Measurements from ENCODE around the gene ADAM8.

The ADAM8 gene

DNA sequence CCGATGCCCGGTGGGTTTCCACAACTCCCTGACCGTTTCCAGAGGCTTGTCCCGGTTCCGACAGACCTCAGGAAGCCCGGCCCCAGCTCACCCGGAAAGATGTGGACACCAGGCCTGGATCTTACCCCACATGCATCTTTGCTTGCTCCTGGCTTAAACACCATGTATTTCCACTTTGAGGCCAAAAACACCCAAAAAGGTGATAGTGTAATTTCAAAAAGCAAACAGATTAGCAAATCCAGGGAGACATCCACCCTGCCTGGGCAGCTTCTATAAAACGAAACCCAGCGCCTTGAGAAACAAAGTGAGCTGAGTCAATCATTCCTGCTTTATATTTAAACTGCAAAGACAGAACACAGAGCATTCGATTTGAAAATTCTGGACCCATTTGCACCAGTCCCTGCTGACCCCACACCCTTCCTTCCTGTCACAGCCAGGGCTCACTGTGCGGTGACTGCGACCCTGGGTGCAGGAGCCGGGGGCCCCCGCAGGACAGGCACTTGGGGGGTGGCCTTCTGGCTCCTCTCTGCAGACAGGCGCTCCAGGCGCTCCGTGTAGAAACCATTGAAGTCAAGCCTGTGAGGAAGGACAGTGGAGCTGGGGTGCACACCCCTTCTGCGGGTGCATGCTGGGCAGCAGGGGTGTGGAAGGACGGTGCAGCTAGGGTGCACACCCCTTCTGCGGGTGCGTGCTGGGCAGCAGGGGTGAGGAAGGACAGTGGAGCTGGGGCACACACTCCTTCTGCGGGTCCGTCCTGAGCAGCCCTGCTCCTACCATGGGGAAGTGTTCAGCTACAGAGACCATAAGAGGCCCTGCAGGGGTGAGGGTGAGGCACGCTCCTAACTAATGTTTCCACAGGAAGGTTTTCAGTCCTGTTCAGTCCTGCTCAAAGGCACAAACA is 2.9 kb upstream of the ADAM8 start:
- ChIA-PET CTCF (interaction anchor here (1.0 to 5.6 kb wide), 5 partner anchors 24 to 625 kb away, joined by 3 to 28 read pairs (median 4); no protein-coding TSS in a partner anchor), POLR2A (no interaction called here)
- TF ChIP-seq CTCF (IDR thresholded peaks at IDR 0.05; ENCODE audit: control extremely low read depth, extremely low read depth, low read depth, missing control alignments): no peak
- no peak for DNase-seq (ENCODE audit: extremely low spot score)

DNA sequence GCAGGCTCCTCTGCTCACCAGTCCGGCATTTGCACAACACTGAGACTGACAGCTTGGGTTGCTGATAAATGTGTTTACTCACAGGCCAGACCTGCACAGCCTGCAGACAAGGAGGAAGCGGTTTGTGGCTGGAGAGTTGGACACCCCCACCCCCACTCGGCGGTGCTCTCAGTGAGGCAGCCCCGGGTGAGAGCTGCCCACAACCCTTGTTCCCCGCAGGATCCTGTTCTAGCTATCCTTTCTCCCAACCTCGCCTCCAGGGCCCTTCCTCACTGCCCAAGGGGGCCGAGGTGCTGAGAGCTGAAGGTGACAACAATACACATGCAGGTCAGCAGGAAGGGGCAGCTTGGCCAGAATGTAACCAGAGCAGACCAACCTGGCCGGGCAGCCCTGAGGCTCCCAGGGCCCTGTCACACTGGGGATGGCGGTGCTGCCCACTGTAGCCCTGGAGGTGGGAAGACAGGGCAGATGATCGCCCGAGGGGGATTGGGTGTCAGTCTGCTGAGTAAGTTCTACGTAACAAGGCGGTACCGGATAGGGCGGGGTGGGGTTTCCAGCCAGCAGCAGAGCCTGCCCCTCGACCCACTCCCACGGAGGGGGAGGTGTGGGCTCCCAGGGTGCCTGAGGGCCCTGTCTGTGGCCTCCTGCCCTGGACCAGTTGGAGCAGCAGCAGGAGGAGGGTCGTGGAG is 2.1 kb upstream of the ADAM8 start:
- no peak for TF ChIP-seq CTCF (IDR thresholded peaks at IDR 0.05; ENCODE audit: control extremely low read depth, extremely low read depth, low read depth, missing control alignments)
- CTCF ChIA-PET: interaction anchor here (0.9 to 5.6 kb wide), 8 partner anchors 10 to 624 kb away, joined by 3 to 28 read pairs (median 4); no protein-coding TSS in a partner anchor
- POLR2A ChIA-PET: interaction anchor here (0.6 kb wide), 1 partner anchor 95 kb away, joined by 4 read pairs; the partner anchor contains the start of gene ECHS1
- peak; percentile 78 for DNase-seq (ENCODE audit: extremely low spot score)

DNA sequence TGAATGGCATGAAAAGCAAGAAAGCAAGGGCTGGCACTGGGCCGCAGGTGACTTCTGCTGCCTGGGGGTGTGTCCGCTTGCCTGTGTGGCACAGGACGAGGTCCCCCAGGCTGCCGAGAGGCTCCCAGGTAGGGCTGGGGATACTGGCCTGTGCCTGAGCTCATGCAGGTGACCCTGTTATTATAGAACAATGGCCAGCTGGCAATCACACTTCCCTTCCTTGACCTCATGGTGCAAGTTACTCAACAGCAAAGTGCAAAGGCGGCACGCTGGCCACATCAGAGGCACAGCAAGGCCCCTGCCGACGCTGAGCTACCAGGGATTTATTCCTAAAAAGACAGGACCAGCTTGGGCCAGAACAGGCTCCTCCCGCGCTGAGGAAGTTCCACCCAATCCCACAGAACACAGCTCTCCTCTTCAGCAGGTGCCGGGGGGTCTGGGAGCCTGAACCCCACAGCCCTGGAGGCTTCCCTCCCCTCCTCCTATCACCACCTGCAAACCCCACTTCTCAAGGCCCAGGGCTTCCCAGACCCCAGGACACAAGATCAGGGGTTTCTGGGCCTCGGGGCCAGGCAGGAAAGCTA is 1.4 kb upstream of the ADAM8 start:
- ChIA-PET CTCF (interaction anchor here (0.9 to 5.6 kb wide), 6 partner anchors 10 to 52 kb away, joined by 3 to 28 read pairs (median 4); no protein-coding TSS in a partner anchor), POLR2A (interaction anchor here (0.6 kb wide), 1 partner anchor 95 kb away, joined by 4 read pairs; the partner anchor contains the start of gene ECHS1)
- DNase-seq (ENCODE audit: extremely low spot score): no peak
- no peak for TF ChIP-seq CTCF (IDR thresholded peaks at IDR 0.05; ENCODE audit: control extremely low read depth, extremely low read depth, low read depth, missing control alignments)

DNA sequence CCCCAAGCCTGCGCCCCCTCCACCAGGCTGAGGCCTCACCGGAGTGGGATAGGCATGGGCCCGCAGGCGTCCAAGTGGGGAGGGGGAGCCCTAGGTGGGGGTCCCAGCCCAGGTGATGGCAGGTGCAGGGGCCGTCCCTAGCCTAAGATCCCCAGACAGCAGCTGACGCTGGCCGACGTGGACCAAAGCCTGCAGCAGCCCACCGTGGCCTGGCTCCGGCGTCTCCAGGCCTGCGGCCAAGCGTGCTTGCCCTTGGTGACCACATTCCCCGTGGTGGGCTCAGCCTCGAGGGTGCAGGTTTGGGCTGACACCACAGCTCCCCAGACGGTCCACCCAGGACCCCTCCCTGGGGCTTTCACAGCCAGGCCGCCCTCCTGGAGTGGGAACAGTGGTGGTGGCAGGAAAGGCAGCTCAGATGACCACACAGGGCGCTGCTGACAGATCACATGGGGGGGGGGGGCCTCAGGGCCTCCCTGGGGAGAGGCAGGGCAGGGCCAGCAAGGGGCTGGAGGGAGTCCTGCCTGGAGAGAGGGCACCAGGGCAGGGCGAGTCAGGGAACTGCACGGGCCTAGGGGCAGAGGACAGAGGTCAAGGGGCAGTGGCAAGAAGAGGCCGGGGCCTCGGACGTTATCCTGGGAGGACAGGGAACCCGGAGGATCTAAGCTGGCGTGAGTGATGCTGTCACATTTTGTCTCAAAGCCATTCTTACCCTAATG is 767 bp upstream of the ADAM8 start:
- no peak for TF ChIP-seq CTCF (IDR thresholded peaks at IDR 0.05; ENCODE audit: control extremely low read depth, extremely low read depth, low read depth, missing control alignments)
- POLR2A ChIA-PET: no interaction called here
- CTCF ChIA-PET: interaction anchor here (1.0 to 5.6 kb wide), 4 partner anchors 10 to 29 kb away, joined by 3 to 28 read pairs (median 4); no protein-coding TSS in a partner anchor
- DNase-seq (ENCODE audit: extremely low spot score): no peak

DNA sequence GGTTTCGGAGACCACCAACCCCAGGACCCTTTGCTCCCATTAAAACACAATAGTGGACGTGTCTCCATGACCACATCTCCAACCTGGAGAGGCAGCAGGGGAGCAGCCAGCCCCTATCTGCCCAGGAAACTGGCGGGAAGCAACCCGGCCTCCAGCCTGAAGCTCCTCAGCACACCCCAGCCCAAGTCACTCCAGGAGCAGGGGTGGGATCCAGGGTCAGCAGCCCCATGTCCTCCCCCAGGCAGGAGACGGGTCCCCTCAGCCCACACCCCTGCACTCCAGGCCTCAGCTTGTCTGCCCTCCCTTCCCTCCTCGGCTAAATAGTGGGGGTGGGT is 601 bp downstream of the ADAM8 start:
- CTCF ChIA-PET: interaction anchor here (0.9 to 2.6 kb wide), 8 partner anchors 9 to 53 kb away, joined by 3 to 16 read pairs (median 4); no protein-coding TSS in a partner anchor
- no peak for TF ChIP-seq CTCF (IDR thresholded peaks at IDR 0.05; ENCODE audit: control extremely low read depth, extremely low read depth, low read depth, missing control alignments)

More for the DNA sequence above, 601 bp downstream of the ADAM8 start:
- POLR2A ChIA-PET: interaction anchor here (1.6 kb wide), 1 partner anchor 13 kb away, joined by 3 read pairs; no protein-coding TSS in a partner anchor
- DNase-seq (ENCODE audit: extremely low spot score): no peak

All from GM10248 (cell line).